Superior temporal gyrus (tissue), 1 donor: ENCODE results near the gene ZBTB3.
"Not testable (repeated sequence)": the region's sequence is repeated elsewhere in the genome, so short reads cannot be mapped to it uniquely, and the experiment has no call there.

Experiments used
- DNase-seq: peaks from one replicate; pipeline ENCODE4 v3.0.0-alpha.2; 2016; ENCODE audit errors: extremely low spot score

The ZBTB3 gene

DNA sequence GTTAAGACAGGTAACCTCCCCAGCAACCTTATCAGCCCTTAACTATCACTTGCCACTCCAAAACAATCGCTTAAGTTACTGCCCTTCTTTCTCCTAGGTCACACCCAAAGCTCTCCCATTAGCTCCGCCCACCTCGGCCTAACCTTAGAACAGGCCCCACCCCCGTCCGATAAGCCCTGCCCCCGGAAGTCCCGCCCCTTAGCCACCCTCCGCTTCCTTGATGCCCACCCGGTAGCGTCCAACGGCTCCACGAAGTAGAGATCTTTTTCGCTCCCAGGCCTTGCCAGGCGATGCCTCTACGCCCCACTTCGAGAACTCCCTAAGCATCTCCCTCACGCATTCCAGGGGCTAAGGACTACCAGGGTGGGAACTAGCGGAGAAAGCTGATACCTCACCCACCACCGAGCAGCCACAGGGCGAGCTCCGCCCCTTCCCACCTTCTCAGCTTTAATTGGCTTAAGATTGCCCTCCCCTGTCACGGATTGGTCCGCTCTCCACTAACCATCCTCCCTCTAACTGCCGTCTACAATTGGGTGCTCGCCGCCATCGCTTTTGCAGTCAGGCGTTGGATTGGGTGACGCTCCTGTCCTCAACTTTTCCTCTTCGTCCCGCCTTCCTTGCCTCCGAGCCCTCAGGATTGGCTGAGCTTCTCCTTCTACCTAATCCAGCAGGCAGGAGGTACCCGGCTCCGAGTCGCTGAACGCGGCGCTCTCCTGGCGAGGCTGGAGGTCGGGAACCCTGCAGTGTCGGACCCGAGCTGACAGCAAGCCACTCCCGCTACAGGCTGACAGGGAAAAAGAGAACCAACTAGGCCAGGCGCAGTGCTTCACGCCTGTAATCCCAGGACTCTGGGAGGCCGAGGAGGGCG, at the start of gene ZBTB3:
Gene ZBTB3, minus strand, starts transcription at position 425 of the 868 bp plus-strand sequence. CDS start 496 bp downstream, outside the sequence.
- peak; percentile 99 for DNase-seq

GRCh38 chr11:62801071-62801470, 47.1 kb upstream of the ZBTB3 start:
- DNase-seq = no peak

DNA sequence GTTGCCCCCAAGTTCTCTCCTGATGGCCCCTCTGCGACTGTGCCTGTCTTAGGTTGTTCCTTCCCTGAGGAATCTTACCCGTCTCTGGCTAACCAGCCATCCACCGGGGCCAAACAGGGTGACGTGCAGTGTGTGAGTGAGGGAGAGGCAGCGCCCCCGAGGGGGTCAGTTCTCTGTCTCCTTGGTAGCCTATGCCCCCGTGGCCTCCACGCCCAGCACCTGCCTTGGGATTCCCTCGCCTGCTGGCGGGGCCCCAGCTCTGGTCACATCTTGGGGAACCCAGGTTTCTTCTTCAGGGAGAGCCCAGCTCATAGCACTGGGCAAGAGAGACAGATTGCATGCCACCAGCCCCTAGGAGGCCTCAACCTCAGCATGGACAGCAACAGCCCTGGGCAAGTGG, 45.5 kb upstream of the ZBTB3 start:
- no peak for DNase-seq

DNA sequence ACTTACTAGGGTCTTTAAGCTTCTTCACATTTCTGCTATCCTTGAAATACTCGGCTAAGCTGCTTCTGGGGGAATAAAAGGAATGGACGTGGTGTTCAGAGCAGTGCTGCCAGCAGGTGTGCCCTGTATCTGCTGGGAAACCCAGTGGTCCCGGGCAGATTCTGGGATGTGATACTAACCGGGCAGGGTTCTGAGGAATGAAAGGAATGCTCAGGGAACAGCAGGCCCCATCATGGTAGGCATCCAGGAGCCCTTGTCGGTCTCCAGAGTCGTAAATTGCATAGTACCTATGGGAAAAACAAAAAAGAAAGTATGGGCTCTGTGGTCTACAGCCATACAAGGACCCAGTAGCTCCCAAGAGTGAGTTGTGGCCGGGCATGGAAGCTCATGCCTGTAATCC, 42.3 kb upstream of the ZBTB3 start:
- DNase-seq = no peak

DNA sequence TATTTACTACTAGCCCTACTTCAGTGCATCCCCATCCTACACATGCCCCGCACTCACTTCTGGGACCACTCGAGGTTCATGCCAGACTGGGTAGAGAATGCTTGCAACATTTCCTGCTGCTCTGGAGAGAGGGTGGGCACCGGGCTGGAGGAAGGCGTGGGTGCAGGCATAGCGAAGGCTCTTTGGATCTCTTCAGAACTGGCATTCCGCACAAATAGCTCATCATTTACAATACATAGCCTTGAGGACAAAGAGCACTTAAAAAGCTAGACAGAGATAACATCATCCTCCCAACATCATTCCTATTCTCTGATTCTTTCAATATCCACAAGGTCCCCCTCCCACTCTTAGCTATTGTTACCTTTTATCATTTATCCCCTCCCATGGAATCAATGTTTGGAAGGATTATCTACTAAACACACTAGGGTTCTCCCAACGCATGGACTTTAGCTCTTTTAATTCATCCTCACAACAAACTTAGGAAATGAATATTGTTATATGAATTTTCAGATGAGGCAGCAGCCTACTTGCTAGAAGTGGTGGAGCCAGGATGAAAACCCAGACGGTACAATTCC, 40.3 kb upstream of the ZBTB3 start:
- no peak for DNase-seq

- no peak for DNase-seq
Observed at GRCh38 chr11:62792202-62792575, 38.2 kb upstream of the ZBTB3 start.

DNA sequence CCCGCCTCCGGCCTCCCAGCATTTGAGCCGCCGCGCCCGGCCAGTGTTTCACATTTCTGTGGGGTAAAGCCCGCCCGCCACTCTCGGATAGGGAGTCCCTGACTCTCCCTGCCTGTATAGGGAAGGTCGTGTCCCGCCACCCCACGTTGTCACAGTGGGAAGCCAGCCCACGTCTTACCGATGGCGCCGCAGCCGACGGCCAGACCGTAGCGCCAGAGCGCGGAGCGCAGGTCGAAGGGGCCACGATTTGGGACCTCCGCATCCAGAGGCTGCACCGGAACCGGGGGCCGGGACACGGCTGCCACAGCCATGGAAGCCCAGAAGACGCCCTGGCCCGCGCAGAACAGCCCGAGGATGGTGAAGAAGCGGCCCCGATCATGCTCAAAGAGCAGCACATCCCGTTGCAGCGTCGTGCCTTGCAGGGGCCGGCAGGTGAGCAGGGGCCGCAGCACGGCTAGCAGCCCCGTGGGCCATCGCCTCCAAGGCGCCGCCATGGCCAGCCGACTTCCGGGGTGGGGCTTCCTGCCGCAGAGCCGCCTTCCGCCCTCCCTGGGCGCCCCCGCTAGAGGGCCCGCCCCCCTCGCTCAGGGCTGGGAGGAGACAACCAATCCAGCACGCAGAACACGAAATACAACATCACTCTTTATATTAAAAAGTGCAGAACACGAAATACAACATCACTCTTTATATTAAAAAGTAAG, 37.7 kb upstream of the ZBTB3 start, which contains the start of gene TMEM223:
Gene TMEM223, minus strand, starts transcription at position 506 of the 701 bp plus-strand sequence. Its CDS starts 12 bp downstream, at position 494.
- peak; percentile 87 for DNase-seq

DNA sequence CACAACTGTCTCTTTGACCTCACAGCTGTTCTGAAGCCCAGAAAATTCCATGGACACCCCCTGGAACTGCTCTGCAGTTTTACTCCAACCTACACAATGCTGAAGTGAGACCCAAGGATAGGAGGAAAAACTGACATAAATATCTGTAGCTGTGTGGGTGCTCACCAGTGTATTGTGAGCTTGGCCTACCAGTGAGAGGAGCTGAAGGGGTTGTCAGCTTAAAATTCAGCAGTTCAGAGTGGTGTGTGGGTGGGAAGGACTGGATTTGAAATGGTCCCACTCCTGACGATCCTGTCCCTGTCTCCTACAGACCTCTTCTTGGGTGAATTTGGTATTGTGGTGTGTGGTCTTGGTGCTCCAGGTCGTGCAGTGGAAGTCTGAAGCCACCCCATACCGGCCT, 35.6 kb upstream of the ZBTB3 start:
- DNase-seq = no peak

- no peak for DNase-seq
Observed at GRCh38 chr11:62788991-62789390, 35.0 kb upstream of the ZBTB3 start.

- DNase-seq = peak; percentile 99
Observed at GRCh38 chr11:62787005-62787759, 33.2 kb upstream of the ZBTB3 start, which contains the start of gene TMEM179B. Gene TMEM179B, plus strand, starts transcription at chr11:62787402. Its CDS starts 30 bp downstream, at chr11:62787432.

DNA sequence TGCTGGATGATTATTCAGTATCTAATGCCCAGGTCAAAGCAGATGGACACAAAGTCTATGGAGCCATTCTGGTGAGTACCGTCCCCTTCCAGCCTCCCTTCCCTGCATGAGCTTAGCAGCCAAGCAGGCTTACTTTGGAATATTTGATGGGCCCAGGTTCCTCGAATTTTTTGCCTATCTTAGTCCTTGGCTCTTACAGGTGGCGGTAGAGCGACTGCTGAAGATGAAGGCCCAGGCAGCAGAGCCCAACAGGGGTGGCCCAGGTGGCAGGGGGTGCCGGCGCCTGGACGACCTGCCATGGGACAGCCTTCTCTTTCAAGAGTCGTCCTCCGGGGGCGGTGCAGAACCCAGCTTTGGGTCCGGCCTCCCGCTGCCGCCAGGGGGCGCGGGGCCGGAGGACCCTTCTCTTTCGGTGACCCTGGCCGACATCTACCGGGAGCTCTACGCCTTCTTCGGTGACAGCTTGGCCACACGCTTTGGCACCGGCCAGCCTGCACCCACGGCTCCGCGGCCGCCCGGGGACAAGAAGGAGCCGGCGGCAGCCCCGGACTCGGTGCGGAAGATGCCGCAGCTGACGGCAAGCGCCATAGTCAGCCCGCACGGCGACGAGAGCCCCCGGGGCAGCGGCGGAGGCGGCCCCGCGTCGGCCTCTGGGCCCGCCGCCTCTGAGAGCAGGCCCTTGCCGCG, 32.5 kb upstream of the ZBTB3 start:
- peak; percentile 81 for DNase-seq

DNA sequence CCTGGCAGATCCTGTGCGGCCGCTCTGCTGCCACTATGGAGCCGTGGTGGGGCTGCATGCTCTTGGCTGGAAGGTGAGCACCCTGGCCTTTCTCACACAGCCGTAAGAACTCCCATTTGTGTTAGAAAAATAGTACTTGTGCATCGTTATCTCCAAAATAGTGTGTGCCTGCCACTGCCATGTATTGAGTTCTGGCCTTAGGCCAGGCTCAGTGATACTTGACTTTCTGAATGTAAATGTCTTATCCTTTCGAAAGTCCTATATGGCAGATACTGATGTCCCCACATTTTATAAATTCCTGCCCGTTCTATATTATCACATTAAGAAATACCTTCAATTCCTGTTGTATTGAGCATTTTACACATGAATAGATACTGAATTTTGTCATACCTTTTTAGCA, 28.8 kb upstream of the ZBTB3 start:
- no peak for DNase-seq

- DNase-seq = no peak
Observed at GRCh38 chr11:62778441-62778840, 24.5 kb upstream of the ZBTB3 start.

GRCh38 chr11:62777389-62777788, 23.4 kb upstream of the ZBTB3 start:
- DNase-seq = no peak

- DNase-seq = no peak
Observed at GRCh38 chr11:62775646-62776045, 21.7 kb upstream of the ZBTB3 start.

- no peak for DNase-seq
Observed at GRCh38 chr11:62774407-62774806, 20.4 kb upstream of the ZBTB3 start.

DNA sequence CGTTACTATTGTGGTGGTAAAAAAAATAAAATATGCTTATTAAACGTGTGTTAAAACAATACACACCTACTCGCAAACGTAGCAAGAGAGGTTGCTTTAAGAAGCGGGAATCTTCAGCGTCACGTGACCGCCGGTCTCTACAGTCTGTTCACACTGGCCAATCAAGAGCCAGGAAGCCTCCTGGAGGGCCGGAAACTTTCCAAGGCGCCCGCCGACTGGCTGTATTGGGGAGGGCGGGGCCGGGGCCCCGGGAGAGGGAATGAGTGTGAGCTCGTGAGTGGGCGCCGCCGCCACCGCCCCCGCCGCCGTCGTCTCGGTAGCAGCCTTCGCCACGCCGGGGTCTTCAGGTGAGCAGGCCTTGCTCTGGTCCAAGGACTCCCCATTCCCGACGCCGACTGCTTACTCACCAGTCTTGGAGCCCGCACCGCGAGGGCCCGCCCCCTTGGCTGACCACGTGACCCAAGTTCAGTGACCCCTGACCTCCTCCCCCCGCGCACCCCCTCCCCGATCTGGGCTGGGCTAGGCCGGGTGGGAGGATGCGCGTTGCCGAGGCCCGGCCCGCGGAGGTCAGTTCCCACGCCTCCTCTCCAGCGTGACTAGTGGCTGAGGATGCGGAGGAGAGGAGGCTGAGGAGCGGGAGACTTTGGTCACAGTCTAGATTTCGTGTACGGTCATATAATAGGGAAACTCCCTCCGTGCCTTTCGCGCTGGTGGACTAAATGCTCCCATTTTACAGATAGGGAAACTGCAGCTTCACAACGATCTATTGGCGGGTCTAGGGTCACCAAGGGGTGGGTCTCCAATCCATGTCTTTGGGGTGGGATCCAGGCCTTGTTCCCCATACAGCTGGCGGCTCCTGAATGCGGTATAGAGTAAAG, 17.4 kb upstream of the ZBTB3 start, which contains the start of gene TAF6L:
Gene TAF6L, plus strand, starts transcription at position 253 of the 878 bp plus-strand sequence. CDS start 4,388 bp downstream, outside the sequence.
- peak; percentile 99 for DNase-seq

- no peak for DNase-seq
Observed at GRCh38 chr11:62770778-62771143, 16.8 kb upstream of the ZBTB3 start.

- not testable (repeated sequence) for DNase-seq
Observed at GRCh38 chr11:62760867-62761227, 6.9 kb upstream of the ZBTB3 start.
